IMR-90 (cell line): ENCODE results near the gene ACAN. TPM values are rescaled to one million over a fixed set of nuclear protein-coding genes. Genes with fewer than 3 reads are reported as not detected.

Source experiments
- ATAC-seq: fragments of 200-7000 bp; cut with Tn5 transposase; 2 replicates; pipeline ENCODE4 v1.9.1; 2020; ENCODE audit warnings: low read depth, mild to moderate bottlenecking, moderate library complexity
- BruUV-seq: library from RNA; stranded (reverse); fragments of 400-500 nt; replicated peaks from 2 replicates; lab custom pipeline; 2021; lab: Mats Ljungman, UMichigan
- CTCF ChIA-PET: fragments of 300-600 bp; formaldehyde crosslinking; extraction: SDS; loops from one replicate; lab custom pipeline; 2021; ENCODE audit warnings: antibody characterized with exemption; lab: Yijun Ruan, JAX
- POLR2A ChIA-PET: fragments of 300-600 bp; sonication (Branson Sonifier 250); formaldehyde crosslinking; loops from one replicate; lab custom pipeline; 2022; ENCODE audit warnings: antibody characterized with exemption; ENCODE audit not compliant: unreplicated experiment; lab: Charles Lee
- DNase-seq: peaks from one replicate; pipeline ENCODE4 v3.0.0; 2013
- H2AFZ ChIP-seq: replicated peaks from 2 replicates; pipeline ENCODE3; 2013; ENCODE audit warnings: low read length, mild to moderate bottlenecking; ENCODE audit not compliant: poor library complexity
- H2AK5ac ChIP-seq: 2 replicates; pipeline ENCODE4 v1.6.1; 2013; ENCODE audit warnings: low read depth, low read length, inconsistent platforms
- H2AK9ac ChIP-seq: replicated peaks from 2 replicates; pipeline ENCODE3; 2013; ENCODE audit warnings: mild to moderate bottlenecking, low read depth, low read length, moderate library complexity; ENCODE audit not compliant: poor library complexity
- H2BK120ac ChIP-seq: 2 replicates; pipeline ENCODE4 v1.6.1; 2013; ENCODE audit warnings: low read depth, low read length, inconsistent platforms
- H2BK15ac ChIP-seq: 3 replicates; pipeline ENCODE4 v1.6.1; 2013; ENCODE audit warnings: low read depth, low read length, inconsistent platforms
- H2BK20ac ChIP-seq: 2 replicates; pipeline ENCODE4 v1.6.1; 2013; ENCODE audit warnings: low read depth, mild to moderate bottlenecking, inconsistent platforms, low read length, moderate library complexity
- H2BK5ac ChIP-seq: 2 replicates; pipeline ENCODE4 v1.6.1; 2013; ENCODE audit warnings: mild to moderate bottlenecking, low read depth, low read length, inconsistent platforms; ENCODE audit not compliant: poor library complexity, severe bottlenecking
- H3K14ac ChIP-seq: replicated peaks from 2 replicates; pipeline ENCODE4 v1.6.1; 2013; ENCODE audit warnings: low read depth, low read length, inconsistent platforms
- H3K18ac ChIP-seq: 2 replicates; pipeline ENCODE4 v1.6.1; 2013; ENCODE audit warnings: low read depth, low read length, control low read depth
- H3K23ac ChIP-seq: 2 replicates; pipeline ENCODE4 v1.6.1; 2013; ENCODE audit warnings: low read depth, low read length, inconsistent platforms
- H3K27ac ChIP-seq: 2 replicates; pipeline ENCODE4 v1.5.1; 2013; ENCODE audit warnings: mild to moderate bottlenecking, control low read depth, low read length; ENCODE audit not compliant: insufficient read depth
- H3K27me3 ChIP-seq: 2 replicates; pipeline ENCODE4 v1.6.1; 2013; ENCODE audit warnings: low read length; ENCODE audit not compliant: control insufficient read depth, insufficient read depth
- H3K36me3 ChIP-seq: 2 replicates; pipeline ENCODE4 v1.6.1; 2013; ENCODE audit warnings: low read length, mixed read lengths; ENCODE audit not compliant: control insufficient read depth, insufficient read depth
- H3K4ac ChIP-seq: 2 replicates; pipeline ENCODE4 v1.6.1; 2013; ENCODE audit warnings: low read depth, low read length, inconsistent platforms
- H3K4me1 ChIP-seq: 2 replicates; pipeline ENCODE4 v1.6.1; 2013; ENCODE audit warnings: low read length, mixed read lengths; ENCODE audit not compliant: control insufficient read depth, insufficient read depth
- H3K4me2 ChIP-seq: 2 replicates; pipeline ENCODE4 v1.6.1; 2013; ENCODE audit warnings: low read depth, mild to moderate bottlenecking, control low read depth, low read length, moderate library complexity
- H3K4me3 ChIP-seq: 2 replicates; pipeline ENCODE4 v1.5.1; 2013; ENCODE audit warnings: low read depth, mild to moderate bottlenecking, control low read depth, low read length, moderate library complexity; ENCODE audit not compliant: insufficient read depth
- H3K56ac ChIP-seq: 2 replicates; pipeline ENCODE4 v1.6.1; 2013; ENCODE audit warnings: low read length, inconsistent platforms; ENCODE audit not compliant: insufficient read depth; ENCODE audit errors: extremely low read depth
- H3K79me1 ChIP-seq, 2 experiments: 2 replicates each; pipeline ENCODE4 v1.6.1; 2013; ENCODE audit warnings: low read length in 2 of 2, inconsistent platforms in 1 of 2, low read depth in 1 of 2
- H3K9ac ChIP-seq: 2 replicates; pipeline ENCODE4 v1.6.1; 2013; ENCODE audit warnings: low read depth, low read length, control low read depth
- H3K9me1 ChIP-seq: 2 replicates; pipeline ENCODE4 v1.6.1; 2013; ENCODE audit warnings: low read length, inconsistent platforms; ENCODE audit not compliant: insufficient read depth
- H3K9me3 ChIP-seq: 2 replicates; pipeline ENCODE4 v1.6.1; 2013; ENCODE audit warnings: low read length; ENCODE audit not compliant: control insufficient read depth, insufficient read depth
- H4K20me1 ChIP-seq: 2 replicates; pipeline ENCODE4 v1.6.1; 2013; ENCODE audit warnings: low read length, inconsistent platforms; ENCODE audit not compliant: insufficient read depth
- H4K5ac ChIP-seq: 2 replicates; pipeline ENCODE4 v1.6.1; 2013; ENCODE audit warnings: mild to moderate bottlenecking, low read depth, low read length, control low read depth
- H4K8ac ChIP-seq, 2 experiments: 2 replicates each; pipeline ENCODE4 v1.6.1; 2013; ENCODE audit warnings: low read depth in 2 of 2, low read length in 2 of 2, control low read depth in 1 of 2, inconsistent platforms in 1 of 2
- H4K91ac ChIP-seq: 2 replicates; pipeline ENCODE4 v1.6.1; 2013; ENCODE audit warnings: low read depth, low read length, inconsistent platforms; ENCODE audit not compliant: insufficient read depth
- CEBPB ChIP-seq: IDR thresholded peaks from 2 replicates; pipeline ENCODE4 v1.6.1; 2012; ENCODE audit warnings: low read depth, low read length, improper control_type of control experiment
- CHD1 ChIP-seq: IDR thresholded peaks from 2 replicates; pipeline ENCODE4 v1.6.1; 2012; ENCODE audit warnings: low read depth, low read length, improper control_type of control experiment
- CTCF ChIP-seq: conservative IDR thresholded peaks from 2 replicates; pipeline ENCODE4 v1.5.1; 2012; ENCODE audit warnings: mild to moderate bottlenecking, low read depth, low read length, improper control_type of control experiment
- MAZ ChIP-seq: IDR thresholded peaks from 2 replicates; pipeline ENCODE4 v1.6.1; 2012; ENCODE audit warnings: low read depth, mild to moderate bottlenecking, low read length, improper control_type of control experiment, moderate library complexity, borderline replicate concordance
- MXI1 ChIP-seq: IDR thresholded peaks from 2 replicates; pipeline ENCODE4 v1.6.1; 2012; ENCODE audit warnings: low read depth, mild to moderate bottlenecking, low read length, moderate library complexity, borderline replicate concordance
- NFE2L2 ChIP-seq: fragments of 150-350 bp; IDR thresholded peaks from 2 replicates; pipeline ENCODE4 v1.6.1; 2016; ENCODE audit warnings: low read depth, mild to moderate bottlenecking, low read length
- POLR2A ChIP-seq: IDR thresholded peaks from 2 replicates; pipeline ENCODE4 v1.6.1; 2012; ENCODE audit warnings: mild to moderate bottlenecking, low read depth, low read length
- RAD21 ChIP-seq: IDR thresholded peaks from 2 replicates; pipeline ENCODE4 v1.6.1; 2012; ENCODE audit warnings: low read length, improper control_type of control experiment
- RCOR1 ChIP-seq: IDR thresholded peaks from 2 replicates; pipeline ENCODE4 v1.6.1; 2012; ENCODE audit warnings: mild to moderate bottlenecking, low read length, improper control_type of control experiment; ENCODE audit not compliant: insufficient replicate concordance
- USF2 ChIP-seq: fragments of 150-350 bp; IDR thresholded peaks from 2 replicates; pipeline ENCODE4 v1.6.1; 2017; ENCODE audit warnings: mild to moderate bottlenecking, antibody characterized with exemption, low read length, low read depth
- WGBS, 2 experiments: methylation state at CpG; one replicate each; pipeline versions ENCODE4 v1.1.5 to v1.1.7; 2013; ENCODE audit warnings: missing lambda C conversion rate in 2 of 2; ENCODE audit not compliant: insufficient read length in 1 of 2; ENCODE audit errors: extremely low coverage in 2 of 2; 5-methylcytosine and 5-hydroxymethylcytosine counted together
- dilution Hi-C: fragments of 300-500 bp; cut with HindIII; formaldehyde crosslinking; loops from one replicate; pipeline ENCODE4 v1.14.3; 2018; ENCODE audit warnings: low sequenced_read_pairs; ENCODE audit not compliant: unreplicated experiment
- in situ Hi-C: fragments of 300-500 bp; cut with MboI; formaldehyde crosslinking; loops from 3 replicates; pipeline ENCODE4 v1.14.3; 2019; ENCODE audit warnings: low sequenced_read_pairs, inconsistent platforms, mixed read lengths
- intact Hi-C: fragments of 100-400 bp; cut with micrococcal nuclease; formaldehyde crosslinking; loops from 2 replicates; pipeline ENCODE4 v1.10.0; 2022
- polyA plus RNA-seq, 3 experiments: library from polyadenylated mRNA; depleted of rRNA; stranded (reverse); fragments of >200 nt; gene quantifications; 2 replicates each; pipeline ENCODE4 v1.2.3, GENCODE V29; 2012; ENCODE audit warnings: low replicate concordance in 1 of 3
- total RNA-seq: library from RNA; depleted of rRNA; stranded (reverse); fragments of >200 nt; gene quantifications from 2 replicates; pipeline ENCODE4 v1.2.3, GENCODE V29; 2012

ACAN gene
- total and polyA plus RNA-seq, 2 of the 4 experiments (the other 2 are of a cell fraction) = 0.54 to 0.96 TPM

- TF ChIP-seq RCOR1 = no peak
- TF ChIP-seq RAD21 = no peak
- TF ChIP-seq CEBPB = no peak
- TF ChIP-seq MXI1 = no peak
- no peak for TF ChIP-seq USF2
- no peak for TF ChIP-seq NFE2L2
- no peak for TF ChIP-seq POLR2A
- TF ChIP-seq MAZ = no peak
- TF ChIP-seq CHD1 = no peak
- TF ChIP-seq CTCF = no peak
- Histone ChIP-seq H3K56ac (no peak overlapping the region), H2AK9ac (no peak overlapping the region), H3K9me3 (peaks cover 2% of the 10 kb centered on the region; the same call in 1 of the 2 replicates), H2AK5ac (no peak overlapping the region), H3K36me3 (no peaks in the 10 kb centered on the region), H3K18ac (no peak overlapping the region), H3K23ac (no peak overlapping the region), H3K27ac (no peak overlapping the region), H4K20me1 (no peaks in the 10 kb centered on the region), H3K27me3 (peaks cover 45% of the 10 kb centered on the region), H4K5ac (no peak overlapping the region), H3K79me1 (no peaks in the 10 kb centered on the region), H3K4me2 (no peak overlapping the region), H3K9ac (no peak overlapping the region), H2BK5ac (no peak overlapping the region), H2BK15ac (no peak overlapping the region), H3K4ac (no peak overlapping the region), H2BK120ac (no peak overlapping the region), H3K4me1 (no peaks in the 10 kb centered on the region), H3K4me3 (no peak overlapping the region), H4K8ac (no peak overlapping the region), H3K14ac (no peak overlapping the region), H3K9me1 (no peaks in the 10 kb centered on the region), H2BK20ac (no peak overlapping the region), H4K91ac (no peak overlapping the region), H2AFZ (no peak overlapping the region)
- ATAC-seq (no peak), DNase-seq (no peak)
- no TSS peak for BruUV-seq
- 61% methylated on average over 5 of the region's 7 CpGs; no CpG with 5 or more reads in 1 of the 2 experiments for WGBS, 2 experiments
- intact Hi-C loops = no loop called here
- in situ Hi-C loops = no loop called here
- dilution Hi-C loops = no loop called here
- CTCF ChIA-PET = interaction anchor here (0.6 kb wide), 1 partner anchor 1638 kb away, joined by 3 read pairs; no protein-coding TSS in a partner anchor
- POLR2A ChIA-PET = no interaction called here
Observed at GRCh38 chr15:88860212-88860611, 57.0 kb downstream of the ACAN start.
